22Rv1 (cell line): ENCODE data around the gene CHST15.

Source experiments
- H3K27ac ChIP-seq: fragments of 450-650 bp; 2 replicates; pipeline ENCODE4 v1.5.1; 2017
- CTCF ChIP-seq: fragments of 450-650 bp; IDR thresholded peaks from 2 replicates; pipeline ENCODE4 v1.5.1; 2017; ENCODE audit warnings: mild to moderate bottlenecking
- ZFX ChIP-seq: fragments of 450-650 bp; IDR thresholded peaks from 2 replicates; pipeline ENCODE4 v1.6.1; 2017; ENCODE audit warnings: antibody characterized with exemption, borderline replicate concordance

CHST15 gene

DNA sequence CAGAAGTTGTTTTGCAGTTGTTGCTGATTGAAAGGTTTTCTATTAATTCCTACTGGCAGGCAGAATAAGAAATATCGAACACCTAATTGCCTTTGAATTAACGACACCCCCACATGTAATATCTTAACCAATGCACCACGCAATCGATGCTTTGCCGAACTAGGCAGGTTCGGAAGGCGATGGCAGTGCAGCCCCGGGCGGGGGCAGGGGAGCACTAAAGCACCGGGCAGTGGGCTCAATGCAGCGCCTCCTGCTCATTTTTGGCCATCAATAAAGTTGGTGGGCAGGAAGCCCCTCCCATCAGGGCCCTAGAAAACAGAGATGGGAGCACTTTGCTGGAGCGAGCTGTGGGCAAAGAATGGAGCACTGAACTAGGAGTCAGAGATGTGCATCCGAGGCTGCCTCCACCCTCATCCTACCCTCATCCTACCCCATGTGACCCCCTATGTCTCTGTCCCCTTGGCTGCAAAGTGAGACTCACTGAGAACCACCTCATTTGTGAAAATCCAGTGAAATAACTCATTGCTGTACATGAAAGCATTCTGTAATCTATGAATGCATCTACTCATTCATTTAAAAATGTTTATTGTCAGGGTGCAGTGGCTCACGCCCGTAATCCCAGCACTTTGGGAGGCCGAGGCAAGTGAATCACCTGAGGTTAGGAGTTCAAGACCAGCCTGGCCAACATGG is 19.6 kb upstream of the CHST15 start:
- TF ChIP-seq CTCF = no peak
- no peak for TF ChIP-seq ZFX
- no peak overlapping the region for H3K27ac ChIP-seq

GRCh38 chr10:124110882-124111281 is 17.5 kb upstream of the CHST15 start:
- no peak overlapping the region for H3K27ac ChIP-seq
- TF ChIP-seq CTCF (no peak), ZFX (no peak)

DNA sequence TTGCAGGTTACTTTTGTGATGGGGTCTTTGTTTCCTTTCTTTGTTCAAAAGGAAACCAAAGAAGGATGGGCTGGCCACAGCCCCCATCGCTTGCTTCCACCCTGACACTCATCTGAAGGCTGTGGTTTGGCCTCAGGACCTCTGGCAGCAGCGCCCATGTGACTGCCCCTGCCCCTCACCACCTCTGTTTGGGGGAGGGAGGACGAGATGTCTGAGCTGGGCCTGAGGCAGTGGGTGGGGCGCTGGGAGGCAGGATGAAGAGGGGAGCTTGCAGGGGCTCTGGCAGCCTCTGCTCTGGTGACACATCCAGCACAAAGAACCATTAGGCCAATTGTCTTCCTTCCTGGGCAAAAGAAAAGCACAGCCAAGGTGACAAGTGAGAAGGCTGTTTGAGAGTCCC is 15.9 kb upstream of the CHST15 start:
- no peak for TF ChIP-seq ZFX
- TF ChIP-seq CTCF = no peak
- no peak overlapping the region for H3K27ac ChIP-seq

DNA sequence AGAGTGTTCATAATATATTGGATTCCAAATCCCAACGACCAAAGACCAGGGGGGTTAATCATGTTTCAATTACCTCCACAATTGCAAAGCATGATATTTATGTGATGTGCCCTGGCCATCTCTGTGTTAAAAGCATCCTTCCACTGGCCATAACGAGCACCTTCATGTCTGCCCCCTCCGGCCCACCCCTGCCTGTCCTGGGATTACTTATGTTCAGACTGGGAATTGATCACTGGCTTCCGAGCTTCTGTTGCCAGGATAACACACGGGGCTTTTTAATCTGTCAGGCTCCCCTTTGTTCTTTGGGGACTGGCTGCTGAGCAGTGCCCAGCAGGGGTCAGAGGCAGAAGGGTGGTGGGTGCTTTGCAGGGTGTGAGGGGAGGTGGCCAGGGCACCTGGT is 13.7 kb upstream of the CHST15 start:
- peak overlapping the region; percentile 91 for H3K27ac ChIP-seq
- TF ChIP-seq ZFX = no peak
- no peak for TF ChIP-seq CTCF

GRCh38 chr10:124106241-124106879 is 13.0 kb upstream of the CHST15 start:
- H3K27ac ChIP-seq = peak overlapping the region; percentile 91
- no peak for TF ChIP-seq ZFX
- no peak for TF ChIP-seq CTCF

DNA sequence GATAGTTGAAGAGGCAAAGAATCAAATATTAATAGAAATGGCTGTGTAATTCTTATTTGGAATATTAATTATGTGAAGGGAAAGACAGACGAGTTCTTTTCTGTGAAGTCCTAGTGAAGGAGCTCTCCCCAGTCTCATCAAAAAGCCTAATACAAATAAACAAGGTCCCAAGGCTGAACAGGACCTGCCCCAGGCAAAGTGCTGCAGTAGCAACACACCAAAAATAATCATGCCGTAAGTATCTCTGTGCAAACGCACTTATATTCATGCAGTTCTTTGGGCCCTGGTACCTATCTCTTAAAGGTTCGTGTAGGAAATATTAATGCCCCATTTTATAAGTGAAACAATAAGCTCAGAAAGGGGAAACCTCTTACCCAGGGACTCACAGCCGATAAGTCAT is 12.2 kb upstream of the CHST15 start:
- TF ChIP-seq CTCF = no peak
- TF ChIP-seq ZFX = no peak
- H3K27ac ChIP-seq = peak overlapping the region; percentile 91

DNA sequence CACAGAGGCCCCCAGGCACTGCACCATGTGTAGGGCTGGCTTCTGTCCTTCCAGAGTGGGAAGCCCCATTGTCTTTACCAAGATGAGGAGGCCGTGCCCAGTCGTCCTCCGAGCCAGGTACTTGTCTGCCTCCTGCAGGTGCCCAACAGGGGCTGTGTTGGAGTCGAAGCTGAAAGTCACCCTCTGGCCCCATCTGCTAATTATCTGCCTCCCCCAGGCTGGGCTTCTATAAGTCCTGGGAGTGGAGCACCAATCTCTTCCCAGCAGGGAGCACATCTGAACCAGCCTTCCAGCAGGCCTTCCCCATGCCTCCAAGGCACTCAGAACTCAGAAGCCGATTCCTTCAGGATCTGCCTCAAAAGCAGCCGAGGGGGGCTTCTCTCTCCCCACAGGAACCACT is 11.6 kb upstream of the CHST15 start:
- no peak for TF ChIP-seq CTCF
- TF ChIP-seq ZFX = no peak
- H3K27ac ChIP-seq = peak overlapping the region; percentile 91
